Limb (tissue), 2 donors: ENCODE results near the gene LRRC3C.
"Not testable (repeated sequence)": the region's sequence is repeated elsewhere in the genome, so short reads cannot be mapped to it uniquely, and the experiment has no call there.

Source experiments
- DNase-seq, 2 donors: peaks; one replicate each; pipeline ENCODE4 v3.0.0-alpha.2; 2016; ENCODE audit errors: extremely low spot score in 2 of 2

The LRRC3C gene, protein sequence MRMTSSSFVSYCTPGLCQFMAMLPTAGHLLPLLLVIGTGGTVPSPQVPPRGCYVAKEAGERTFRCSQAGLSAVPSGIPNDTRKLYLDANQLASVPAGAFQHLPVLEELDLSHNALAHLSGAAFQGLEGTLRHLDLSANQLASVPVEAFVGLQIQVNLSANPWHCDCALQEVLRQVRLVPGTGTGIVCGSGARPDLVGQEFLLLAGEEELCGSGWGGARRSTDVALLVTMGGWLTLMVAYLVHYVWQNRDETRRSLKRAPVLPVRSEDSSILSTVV

DNA sequence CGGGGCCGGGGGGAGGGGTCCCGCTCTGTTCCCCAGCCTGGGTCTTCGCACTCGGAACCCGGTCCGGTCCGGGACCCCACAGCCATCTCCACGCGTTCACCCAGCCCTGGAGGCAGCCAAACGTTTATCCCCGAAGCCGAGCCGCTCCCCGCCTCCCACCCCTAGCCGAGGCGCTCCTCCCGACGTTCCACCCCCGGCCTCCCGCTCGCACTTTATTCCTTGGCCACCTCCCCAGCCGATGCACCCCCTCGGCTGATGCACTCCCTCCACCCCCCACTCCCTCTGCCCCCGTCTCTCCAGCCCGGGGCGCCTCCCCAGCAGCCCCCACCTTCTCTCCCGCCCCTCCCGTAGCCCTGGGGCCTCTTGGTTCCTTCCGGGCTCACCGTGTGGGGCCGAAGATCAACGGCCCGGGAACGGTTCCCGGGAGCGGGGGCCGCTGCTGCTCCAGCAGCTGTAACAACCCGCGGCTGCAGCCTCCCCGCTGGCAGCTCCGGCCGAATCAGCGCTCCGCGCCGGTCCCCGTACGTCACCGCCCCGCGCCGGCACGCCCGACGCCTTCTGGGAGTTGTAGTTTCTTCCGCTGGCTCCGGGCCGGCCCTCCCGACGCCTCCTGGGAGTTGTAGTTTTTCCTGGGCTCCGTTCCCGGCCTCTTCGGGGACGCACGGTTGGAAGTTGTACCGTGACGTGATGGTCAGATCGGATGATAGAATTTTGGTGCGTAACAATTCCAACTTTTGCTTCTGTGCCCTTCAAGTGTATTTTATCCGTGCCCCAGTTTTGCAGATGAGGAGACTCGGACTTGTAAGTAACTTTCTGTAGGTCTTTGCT lies at the start of gene LRRC3C, which contains the start of gene ORMDL3:
Gene LRRC3C, plus strand, starts transcription at position 632 of the 828 bp plus-strand sequence. CDS start 13,792 bp downstream, outside the sequence.
Gene ORMDL3, minus strand, starts transcription at position 501 of the 828 bp plus-strand sequence. CDS start 3,398 bp downstream, outside the sequence.
- DNase-seq: peak; percentile 93 to 98

DNA sequence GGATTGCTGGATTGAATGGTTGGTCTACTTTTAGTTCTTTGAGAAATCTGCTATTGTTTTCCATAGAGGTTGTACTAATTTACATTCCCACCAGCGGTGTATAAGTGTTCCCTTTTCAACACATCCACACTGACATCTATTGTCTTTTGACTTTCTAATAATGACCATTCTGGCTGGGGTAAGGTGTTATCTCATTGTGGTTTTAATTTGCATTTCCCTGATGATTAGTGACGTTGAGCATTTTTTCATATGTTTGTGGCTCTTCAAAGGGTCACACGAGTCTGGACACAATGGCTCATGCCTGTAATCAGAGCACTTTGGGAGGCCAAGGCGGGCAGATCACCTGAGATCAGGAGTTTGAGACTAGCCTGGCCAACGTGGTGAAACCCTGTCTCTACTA lies 41.4 kb upstream of the LRRC3C start:
- DNase-seq: not testable (repeated sequence)

DNA sequence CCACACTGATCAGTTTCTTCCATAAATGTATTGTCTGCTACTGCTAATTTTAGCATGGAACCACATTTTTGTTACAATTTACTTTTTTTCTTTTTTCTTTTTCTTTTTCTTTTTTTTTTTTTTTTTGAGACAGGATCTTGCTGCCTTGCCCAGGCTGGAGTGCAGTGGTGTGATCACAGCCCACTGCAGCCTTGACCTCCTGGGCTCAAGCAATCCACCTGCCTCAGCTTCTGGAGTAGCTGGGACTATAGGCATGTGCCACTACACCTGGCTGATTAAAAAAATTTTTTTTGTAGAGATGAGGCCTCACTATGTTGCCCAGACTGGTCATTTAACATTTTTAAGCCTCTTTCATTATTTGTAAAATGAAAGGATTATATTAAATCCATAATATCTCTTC lies 40.5 kb upstream of the LRRC3C start:
- no peak for DNase-seq

DNA sequence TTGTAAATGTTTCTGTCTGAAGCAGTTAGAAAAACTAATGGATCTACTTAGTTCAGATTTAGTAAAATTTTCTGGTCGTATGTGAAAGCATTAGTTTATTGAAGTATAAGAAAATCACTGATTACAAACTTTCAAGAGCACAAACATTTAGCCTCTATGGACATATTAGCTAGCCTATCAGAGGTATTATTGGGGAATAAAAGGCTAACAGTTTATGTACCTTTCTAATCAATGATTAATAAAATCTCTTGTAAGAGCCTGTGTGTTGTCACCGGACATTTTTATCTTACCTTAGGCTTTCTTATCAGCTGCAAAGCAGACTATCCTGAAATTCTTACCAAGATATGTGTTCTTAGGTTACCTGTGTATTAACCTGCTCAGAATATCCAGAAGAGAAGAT lies 38.3 kb upstream of the LRRC3C start:
- no peak for DNase-seq

DNA sequence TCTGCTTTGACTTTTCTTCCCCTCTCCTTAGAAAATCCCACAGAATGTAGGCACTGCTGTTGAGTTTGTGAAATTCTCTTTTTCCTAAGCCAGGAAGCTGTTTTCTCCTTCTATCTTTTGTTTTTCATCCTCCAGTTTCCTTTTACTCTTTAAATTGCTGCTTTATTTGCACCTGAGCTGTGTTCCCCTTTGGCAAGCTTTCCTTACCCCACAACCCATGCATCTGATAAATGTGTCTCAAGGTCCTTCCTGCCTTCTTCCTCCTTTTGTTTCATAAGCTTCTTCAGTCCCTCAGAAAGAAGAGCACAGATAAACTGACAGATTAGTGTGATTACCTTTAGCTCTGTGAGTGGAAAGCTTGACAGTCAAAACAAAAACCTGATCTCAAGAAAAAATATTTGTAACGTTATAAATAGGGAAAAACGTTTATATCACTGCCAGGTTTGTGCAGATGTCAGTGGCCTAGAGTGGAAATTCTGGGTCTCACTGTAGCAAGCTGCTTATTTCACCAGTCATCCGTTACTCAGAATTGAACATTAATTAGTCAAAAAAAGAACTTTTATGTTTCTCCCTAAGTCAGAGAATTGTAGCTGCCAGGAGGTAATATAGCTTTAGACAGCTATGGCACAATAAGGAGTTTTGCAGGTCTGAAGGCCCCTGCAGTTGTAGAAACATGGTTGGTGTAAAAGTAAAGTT lies 32.7 kb upstream of the LRRC3C start:
- DNase-seq: no peak

DNA sequence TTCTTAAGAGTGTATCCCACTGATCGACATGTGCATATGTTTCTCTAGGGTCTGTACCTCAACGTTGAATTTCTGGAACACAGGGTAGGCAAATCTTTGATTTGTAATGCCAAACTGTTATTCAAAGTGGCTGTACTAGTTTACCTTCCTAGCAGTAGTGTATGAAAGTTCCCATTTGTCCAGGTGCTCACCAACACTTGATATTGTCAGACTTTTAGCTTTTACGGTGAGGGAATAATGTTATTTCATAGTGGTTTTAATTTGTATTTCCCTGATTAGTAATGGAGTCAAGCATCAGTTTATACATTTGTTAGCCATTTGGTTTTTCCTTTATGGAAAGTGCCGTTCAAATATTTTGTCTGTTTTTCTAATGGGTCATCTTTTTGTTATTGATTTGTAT lies 29.4 kb upstream of the LRRC3C start:
- DNase-seq: no peak

DNA sequence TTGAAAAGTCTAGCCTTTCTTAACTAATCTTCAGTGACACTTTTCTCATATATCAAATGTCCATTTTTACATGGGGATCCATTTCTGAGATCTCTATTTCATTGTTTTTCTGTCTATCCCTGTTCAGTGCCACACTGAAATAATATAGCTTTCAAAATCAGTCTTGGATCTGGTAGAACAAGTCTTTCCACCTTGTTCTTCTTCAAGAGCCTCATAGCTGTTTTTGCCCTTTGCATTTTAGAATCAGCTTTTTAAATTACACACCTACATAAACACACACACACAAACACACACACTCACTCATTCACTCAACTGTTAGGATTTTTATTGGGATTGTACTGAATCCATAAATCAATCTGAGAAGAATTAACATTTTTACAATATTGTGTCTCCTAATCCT lies 28.3 kb upstream of the LRRC3C start:
- no peak for DNase-seq

DNA sequence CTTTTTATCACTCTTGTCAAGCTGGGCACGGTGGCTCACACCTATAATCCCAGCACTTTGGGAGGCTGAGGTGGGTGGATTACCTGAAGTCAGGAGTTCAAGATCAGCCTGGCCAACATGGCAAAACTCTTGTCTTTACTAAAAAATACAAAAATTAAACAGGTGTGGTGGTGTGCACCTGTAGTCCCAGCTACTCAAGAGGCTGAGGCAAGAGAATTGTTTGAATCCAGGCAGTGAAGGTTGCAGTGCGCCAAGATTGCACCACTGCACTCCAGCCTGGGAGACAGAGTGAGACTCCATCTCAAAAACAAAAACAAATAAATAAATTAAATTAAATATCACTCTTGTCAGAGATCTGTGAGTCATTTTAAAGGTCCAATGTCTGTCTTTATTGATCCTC lies 25.5 kb upstream of the LRRC3C start:
- not testable (repeated sequence) for DNase-seq

DNA sequence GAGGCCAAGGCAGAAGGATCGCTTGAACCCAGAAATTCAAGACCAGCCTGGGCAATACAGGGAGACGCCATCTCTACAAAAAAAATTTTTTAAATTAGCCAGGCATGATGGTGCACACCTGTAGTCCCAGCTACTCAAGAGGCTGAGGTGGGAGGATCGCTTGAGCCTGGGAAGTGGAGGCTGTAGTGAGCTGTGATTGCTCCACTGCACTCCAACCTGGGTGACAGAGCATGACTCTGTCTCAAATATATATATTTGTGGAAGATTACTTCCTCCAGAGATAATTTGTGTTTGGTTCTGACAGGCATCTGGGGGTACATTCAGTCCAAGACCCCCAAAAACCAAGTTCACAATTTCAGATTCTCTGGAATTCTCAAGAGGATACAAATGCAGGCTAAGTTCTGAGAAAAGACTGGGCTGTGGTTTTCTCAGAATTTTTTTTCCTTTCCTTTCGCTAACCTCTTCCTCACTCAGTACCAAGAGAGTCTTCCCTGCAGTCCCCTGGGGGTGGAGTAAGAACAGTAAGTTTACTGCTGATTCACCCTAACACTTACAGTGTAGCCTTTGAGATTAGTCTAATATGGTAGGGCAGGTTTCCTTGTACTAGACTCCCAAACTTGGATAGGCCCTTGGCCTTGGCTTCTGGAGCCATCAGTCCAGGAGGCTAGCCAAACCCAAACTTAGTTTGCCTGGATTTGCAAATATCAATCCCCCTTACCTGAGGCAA lies 24.2 kb upstream of the LRRC3C start:
- DNase-seq: no peak

DNA sequence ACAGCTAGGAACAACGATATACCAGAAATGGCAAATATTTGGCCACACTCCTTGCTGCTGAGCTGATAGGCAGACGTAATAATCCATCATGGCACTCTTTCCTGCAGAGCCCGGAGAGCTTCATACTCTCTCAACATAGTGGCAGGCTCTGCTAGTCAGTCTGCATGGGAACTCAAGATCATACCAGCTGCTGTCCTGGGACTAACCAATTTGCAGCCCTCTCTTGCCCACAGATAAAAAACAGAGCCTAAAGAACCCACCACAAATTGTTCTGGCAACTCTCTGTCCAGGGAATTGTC lies 22.6 kb upstream of the LRRC3C start:
- DNase-seq: no peak

DNA sequence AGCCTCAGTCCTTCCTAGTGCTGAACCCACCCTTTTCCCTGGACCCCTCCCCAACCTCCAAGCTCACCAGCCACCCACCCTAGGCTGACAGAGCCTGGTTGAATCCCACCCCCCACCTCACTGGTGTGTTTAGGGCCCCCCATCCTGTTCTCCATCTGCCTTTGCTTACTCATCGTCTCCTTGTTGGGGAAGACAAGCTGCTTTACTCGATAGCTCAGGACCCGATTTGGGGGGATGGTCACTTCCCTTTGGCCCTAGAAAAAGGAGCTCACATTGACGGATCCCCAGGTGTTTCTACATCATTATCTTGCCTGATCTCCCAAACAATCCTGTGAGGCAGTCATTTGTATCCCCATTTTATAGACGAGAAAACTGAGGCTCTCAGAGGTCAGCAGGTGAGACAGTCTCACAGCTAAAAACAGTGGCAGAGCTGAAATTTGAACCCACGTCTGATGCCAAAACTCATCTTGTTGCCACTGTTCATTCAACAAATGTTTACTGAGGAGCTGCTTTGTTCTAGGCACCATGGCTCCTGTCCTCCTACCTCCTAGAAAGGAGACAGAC lies 18.7 kb upstream of the LRRC3C start:
- DNase-seq: no peak

DNA sequence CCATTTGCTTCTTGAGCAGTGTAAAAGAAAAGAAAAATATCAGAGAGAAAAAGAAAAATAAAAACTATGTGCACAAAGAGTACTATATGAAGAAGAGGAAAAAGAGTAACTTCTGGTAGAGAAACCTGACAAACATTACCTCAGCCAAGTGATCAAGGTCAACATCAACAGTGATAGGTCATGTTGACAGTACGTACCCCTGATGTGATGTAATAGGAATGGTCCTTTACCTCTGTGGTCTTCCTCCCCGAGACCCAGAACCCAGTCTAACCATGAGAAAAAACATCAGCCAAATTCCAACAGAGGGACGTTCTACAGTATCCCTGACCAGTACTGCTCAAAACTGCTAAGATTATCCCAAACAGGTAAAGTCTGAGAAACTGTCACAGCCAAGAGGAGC lies 13.5 kb upstream of the LRRC3C start:
- no peak for DNase-seq

DNA sequence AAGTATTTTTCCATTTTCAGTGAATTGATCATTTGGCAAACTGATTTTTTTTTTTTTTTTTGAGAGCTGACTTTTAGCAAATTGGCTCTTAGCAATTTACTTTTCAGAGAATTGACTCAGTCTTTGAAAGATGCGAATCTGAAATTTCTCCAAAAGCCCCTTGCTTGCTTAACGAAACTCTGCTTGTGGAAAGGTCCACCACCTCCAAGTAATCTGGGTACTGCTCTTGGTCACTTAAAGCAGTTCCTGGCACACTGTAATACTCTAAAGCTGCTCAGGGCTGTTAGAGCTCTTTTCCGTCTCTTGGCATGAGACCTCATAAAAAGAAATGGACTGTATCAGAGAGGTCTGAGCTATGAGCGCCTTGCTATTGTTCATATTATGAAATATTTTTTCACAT lies 12.0 kb upstream of the LRRC3C start:
- DNase-seq: no peak

DNA sequence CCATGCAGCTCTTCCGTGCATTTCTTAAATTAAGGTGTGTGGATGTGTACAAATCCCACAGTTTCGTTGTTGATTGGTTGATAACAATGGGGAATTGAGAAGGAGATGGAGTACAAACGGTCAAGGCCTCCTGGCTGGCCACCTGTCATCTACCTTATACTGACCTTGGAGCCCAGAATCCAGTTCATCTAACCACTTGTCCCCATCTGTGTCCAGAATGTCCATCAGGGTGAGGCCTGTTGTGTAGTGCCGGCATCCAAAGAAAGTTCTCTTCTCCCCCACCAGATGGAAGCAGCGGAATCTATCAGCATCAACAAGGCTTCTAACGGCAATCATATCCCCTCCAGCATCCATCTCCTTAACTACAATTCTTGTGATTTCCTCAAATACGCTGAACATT lies 10.6 kb upstream of the LRRC3C start:
- DNase-seq: no peak

DNA sequence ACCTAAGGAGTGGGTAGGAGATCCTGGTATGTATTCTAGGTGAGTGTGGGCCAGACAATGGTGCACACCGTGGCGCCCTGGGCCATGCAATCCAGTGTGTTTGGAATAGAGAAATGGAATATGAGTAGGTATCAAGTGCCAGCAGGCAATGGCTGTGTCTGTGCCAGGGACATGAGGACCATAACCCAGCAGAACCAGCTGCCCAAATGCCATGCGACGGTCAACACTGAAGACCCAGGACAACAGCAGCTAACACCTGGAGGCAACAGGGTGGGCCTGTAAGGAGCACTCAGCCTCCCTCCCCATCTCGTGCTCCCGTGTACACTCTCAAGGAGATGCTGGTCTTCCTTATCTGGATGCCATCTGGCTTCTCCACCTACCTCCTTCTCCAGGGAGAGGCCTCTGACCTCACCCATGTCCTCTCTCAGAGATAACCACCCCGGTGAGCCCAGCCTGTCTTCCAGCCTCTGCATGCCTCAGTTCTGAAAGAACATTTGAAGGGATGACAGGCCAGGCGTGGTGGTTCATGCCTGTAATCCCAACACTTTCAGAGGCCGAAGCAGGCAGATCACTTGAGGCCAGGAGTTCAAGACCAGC lies 8.3 kb upstream of the LRRC3C start:
- DNase-seq: no peak

DNA sequence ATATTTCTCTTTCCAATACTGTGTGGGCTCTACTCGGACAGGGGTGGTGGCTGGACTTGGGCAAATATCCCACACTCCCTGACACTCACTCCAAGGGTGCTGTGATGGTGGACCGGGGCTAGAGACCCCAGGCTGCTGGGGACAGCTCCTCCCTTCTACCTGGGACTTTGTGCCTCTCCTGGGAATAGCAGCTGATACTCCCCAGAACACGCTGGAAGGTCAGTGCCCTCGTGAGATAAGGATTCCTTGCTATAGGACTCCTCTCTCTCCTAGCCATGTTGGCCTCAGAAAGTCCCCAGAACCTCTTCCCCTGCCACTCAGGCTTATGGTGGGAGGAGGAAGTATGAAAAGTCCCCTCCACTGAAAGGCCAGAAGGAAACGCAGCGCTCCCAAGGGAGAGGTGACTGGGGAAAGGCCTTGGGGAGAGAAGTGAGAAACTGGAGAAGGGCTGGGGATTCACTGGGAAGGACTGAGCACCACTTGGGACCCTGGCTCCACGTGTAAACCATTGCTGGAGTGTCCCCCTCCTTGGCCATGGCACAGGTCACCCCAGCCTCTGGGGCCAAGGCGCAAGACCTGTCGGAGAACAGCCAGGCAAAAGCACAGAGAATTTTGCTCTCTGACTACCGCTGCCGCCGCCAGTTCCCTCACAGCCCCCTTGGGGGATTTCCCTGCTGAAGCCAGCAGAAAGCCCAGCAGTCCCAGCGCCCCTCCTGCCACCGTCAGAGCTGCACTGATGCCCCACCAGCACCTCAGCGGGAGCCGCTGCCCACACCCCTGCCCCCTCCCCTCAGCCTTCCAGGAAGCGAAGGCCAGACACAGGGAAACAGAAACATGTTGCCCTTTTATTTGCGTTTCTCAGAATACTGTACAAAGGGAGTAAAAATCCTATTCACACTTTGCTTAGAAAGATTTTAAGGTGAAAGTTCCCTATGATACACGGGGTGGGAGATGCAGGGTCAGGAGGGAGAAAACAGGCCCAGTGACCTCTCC lies 7.0 kb upstream of the LRRC3C start:
- no peak for DNase-seq

DNA sequence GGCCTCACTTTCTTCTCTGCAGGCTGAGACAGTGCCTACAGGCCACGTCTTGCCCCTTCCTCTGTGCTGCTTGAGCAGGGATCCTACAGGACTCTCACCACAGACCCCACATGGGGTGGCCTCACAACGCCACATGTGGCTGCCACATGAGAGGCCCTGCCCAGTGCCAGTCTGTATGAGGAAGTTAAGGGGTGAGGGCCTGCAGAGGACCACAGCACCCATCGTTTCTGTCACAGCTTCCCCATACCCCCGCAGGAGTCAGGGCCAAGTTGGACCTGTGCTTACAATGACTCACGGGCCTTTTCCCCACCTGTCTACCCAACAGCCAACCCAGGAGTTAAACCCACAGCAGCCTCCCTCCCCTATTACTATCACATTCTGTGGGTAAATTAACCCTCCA lies 6.2 kb upstream of the LRRC3C start:
- DNase-seq: no peak

DNA sequence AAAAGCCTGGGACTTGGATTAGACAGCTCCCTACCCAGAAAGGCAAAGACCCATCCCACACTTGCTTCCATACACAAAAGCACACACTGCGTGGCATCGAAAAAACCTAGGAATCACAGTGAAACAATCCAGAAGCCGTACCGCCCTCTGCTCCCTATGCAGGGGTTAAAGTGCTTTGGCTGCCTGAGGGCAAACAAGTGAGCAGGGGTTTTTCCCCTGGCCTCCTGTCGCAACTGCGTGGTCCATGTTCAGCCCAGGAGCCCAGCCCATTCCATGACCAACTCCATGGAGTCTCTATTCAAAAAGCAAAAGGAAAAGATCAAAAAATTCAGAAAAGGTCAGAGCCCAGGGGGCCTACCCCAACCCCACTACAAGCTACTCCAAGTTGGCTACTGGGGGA lies 5.5 kb upstream of the LRRC3C start:
- no peak for DNase-seq

DNA sequence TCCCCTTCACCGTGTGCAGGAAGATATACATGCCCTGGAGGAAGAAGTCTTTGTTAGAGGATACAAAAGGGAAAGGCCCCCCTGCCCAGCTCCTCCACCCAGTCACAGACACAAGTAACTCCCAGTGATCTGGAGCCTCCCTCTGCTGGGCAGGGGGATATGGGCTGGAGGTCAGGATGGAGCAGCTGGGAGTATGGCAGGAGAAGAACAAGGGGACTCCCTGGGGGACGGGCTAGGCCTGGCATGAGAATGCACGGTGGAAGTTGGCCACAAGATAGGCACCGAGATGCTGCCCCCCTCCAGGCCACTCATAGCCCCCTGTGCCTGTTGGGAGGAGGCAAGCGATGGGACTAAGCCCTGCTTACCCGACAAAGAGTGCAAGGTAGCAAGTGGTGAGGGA lies 4.3 kb upstream of the LRRC3C start:
- no peak for DNase-seq
